Measurements from ENCODE around the gene RND2. TPM values are rescaled to one million over a fixed set of nuclear protein-coding genes. Genes with fewer than 3 reads are reported as not detected.

The RND2 gene
- total and polyA plus RNA-seq, 4 donors, result 1.9 to 2.8 (median 2.2) TPM

DNA sequence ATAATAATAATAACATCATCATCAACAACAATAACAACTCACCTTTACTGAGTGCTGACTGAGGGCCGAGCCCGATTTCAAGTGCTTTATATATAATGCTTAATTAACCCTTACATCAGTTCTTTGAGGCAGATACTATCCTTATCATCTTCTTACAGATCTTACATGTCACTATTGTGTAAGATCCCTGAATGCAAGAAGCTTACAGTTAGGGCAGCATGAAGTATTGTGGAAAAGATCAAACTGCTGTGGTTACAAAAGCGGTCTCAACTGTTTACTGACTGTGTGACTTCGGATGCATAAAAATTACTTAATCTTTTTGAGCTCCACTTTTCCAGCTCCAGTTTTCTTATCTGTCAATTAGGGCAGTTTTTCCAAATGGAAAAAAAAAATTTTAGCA lies 6.1 kb upstream of the RND2 start:
- TF ChIP-seq GABPA (IDR thresholded peaks at IDR 0.05 in 1 of 2, conservative IDR thresholded peaks at IDR 0.05 in 1 of 2) (no peak), JUND (IDR thresholded peaks at IDR 0.05) (no peak), SP1 (IDR thresholded peaks at IDR 0.05) (no peak), RXRA (IDR thresholded peaks at IDR 0.05) (no peak), NR2F2 (IDR thresholded peaks at IDR 0.05) (no peak), EGR1 (IDR thresholded peaks at IDR 0.05; ENCODE audit: low read depth in 2 of 2) (no peak), FOXA1 (IDR thresholded peaks at IDR 0.05) (no peak), FOXA2 (IDR thresholded peaks at IDR 0.05) (no peak), HNF4G (IDR thresholded peaks at IDR 0.05) (no peak), HNF4A (conservative IDR thresholded peaks at IDR 0.05) (no peak)
- TF ChIP-seq, protein P1, sequence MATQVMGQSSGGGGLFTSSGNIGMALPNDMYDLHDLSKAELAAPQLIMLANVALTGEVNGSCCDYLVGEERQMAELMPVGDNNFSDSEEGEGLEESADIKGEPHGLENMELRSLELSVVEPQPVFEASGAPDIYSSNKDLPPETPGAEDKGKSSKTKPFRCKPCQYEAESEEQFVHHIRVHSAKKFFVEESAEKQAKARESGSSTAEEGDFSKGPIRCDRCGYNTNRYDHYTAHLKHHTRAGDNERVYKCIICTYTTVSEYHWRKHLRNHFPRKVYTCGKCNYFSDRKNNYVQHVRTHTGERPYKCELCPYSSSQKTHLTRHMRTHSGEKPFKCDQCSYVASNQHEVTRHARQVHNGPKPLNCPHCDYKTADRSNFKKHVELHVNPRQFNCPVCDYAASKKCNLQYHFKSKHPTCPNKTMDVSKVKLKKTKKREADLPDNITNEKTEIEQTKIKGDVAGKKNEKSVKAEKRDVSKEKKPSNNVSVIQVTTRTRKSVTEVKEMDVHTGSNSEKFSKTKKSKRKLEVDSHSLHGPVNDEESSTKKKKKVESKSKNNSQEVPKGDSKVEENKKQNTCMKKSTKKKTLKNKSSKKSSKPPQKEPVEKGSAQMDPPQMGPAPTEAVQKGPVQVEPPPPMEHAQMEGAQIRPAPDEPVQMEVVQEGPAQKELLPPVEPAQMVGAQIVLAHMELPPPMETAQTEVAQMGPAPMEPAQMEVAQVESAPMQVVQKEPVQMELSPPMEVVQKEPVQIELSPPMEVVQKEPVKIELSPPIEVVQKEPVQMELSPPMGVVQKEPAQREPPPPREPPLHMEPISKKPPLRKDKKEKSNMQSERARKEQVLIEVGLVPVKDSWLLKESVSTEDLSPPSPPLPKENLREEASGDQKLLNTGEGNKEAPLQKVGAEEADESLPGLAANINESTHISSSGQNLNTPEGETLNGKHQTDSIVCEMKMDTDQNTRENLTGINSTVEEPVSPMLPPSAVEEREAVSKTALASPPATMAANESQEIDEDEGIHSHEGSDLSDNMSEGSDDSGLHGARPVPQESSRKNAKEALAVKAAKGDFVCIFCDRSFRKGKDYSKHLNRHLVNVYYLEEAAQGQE (IDR thresholded peaks at IDR 0.05), result no peak
- TF ChIP-seq, protein P2, sequence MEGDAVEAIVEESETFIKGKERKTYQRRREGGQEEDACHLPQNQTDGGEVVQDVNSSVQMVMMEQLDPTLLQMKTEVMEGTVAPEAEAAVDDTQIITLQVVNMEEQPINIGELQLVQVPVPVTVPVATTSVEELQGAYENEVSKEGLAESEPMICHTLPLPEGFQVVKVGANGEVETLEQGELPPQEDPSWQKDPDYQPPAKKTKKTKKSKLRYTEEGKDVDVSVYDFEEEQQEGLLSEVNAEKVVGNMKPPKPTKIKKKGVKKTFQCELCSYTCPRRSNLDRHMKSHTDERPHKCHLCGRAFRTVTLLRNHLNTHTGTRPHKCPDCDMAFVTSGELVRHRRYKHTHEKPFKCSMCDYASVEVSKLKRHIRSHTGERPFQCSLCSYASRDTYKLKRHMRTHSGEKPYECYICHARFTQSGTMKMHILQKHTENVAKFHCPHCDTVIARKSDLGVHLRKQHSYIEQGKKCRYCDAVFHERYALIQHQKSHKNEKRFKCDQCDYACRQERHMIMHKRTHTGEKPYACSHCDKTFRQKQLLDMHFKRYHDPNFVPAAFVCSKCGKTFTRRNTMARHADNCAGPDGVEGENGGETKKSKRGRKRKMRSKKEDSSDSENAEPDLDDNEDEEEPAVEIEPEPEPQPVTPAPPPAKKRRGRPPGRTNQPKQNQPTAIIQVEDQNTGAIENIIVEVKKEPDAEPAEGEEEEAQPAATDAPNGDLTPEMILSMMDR (IDR thresholded peaks at IDR 0.05; ENCODE audit: low read depth, low read length, missing input control), result no peak
- TF ChIP-seq, protein P3, sequence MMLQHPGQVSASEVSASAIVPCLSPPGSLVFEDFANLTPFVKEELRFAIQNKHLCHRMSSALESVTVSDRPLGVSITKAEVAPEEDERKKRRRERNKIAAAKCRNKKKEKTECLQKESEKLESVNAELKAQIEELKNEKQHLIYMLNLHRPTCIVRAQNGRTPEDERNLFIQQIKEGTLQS (IDR thresholded peaks at IDR 0.05), result no peak
- Histone ChIP-seq H3K27ac (ENCODE audit: low read depth in 1 of 2, low read length in 2 of 2) (no peak overlapping the region), H3K4me1 (ENCODE audit: control insufficient read depth in 4 of 4, insufficient read depth in 4 of 4, low read length in 3 of 4) (peaks cover 6 to 27% (median 16%) of the 10 kb centered on the region in 4 donors), H3K9ac (ENCODE audit: low read depth in 1 of 2, low read length in 2 of 2) (no peak overlapping the region), H3K9me3 (ENCODE audit: control insufficient read depth in 4 of 4, low read length in 3 of 4) (no peaks in the 10 kb centered on the region), H3K27me3 (ENCODE audit: control insufficient read depth in 4 of 4, insufficient read depth in 4 of 4, low read length in 3 of 4) (no peaks in the 10 kb centered on the region), H3K4me3 (ENCODE audit: low read depth in 1 of 3, low read length in 3 of 3) (no peak overlapping the region), H3K36me3 (ENCODE audit: control insufficient read depth in 4 of 4, insufficient read depth in 3 of 4, low read depth in 1 of 4, low read length in 3 of 4) (peaks cover 0 to 14% (median 3%) of the 10 kb centered on the region in 4 donors)
- DNase-seq (ENCODE audit: low spot score), result no peak
- 69% methylated on average over 4 of the region's 4 CpGs for WGBS

DNA sequence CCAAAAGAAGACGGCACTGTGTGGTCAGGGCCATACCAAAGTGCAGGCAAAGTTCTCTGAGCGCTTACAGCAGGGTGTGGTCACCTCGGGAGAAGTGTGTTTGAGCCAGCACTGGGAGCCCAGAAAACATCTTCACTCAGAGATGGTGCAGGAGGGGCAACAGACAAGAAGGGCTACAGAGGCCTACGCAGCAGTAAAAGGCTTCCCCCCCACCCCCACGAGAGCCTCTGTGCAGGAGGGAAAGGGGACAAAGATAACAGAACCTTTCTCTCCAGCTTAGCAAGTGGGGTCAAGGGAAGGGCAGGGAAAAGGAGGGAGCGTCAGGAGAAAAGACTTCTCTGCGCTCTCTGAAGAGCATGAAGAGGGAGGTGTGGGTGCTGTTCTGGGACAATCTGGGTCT lies 5.6 kb upstream of the RND2 start:
- H3K36me3 ChIP-seq (ENCODE audit: control insufficient read depth in 4 of 4, insufficient read depth in 3 of 4, low read depth in 1 of 4, low read length in 3 of 4), result peaks cover 0 to 9% (median 2%) of the 10 kb centered on the region in 4 donors
- peak overlapping the region in 1 of 2 donors; percentile 37 for H3K27ac ChIP-seq (ENCODE audit: low read depth in 1 of 2, low read length in 2 of 2)
- H3K9me3 ChIP-seq (ENCODE audit: control insufficient read depth in 4 of 4, low read length in 3 of 4), result no peaks in the 10 kb centered on the region
- TF ChIP-seq RXRA (IDR thresholded peaks at IDR 0.05) (no peak), HNF4G (IDR thresholded peaks at IDR 0.05) (no peak), FOXA1 (IDR thresholded peaks at IDR 0.05) (no peak), NR2F2 (IDR thresholded peaks at IDR 0.05) (no peak), RAD21 (IDR thresholded peaks at IDR 0.05) (no peak), YY1 (IDR thresholded peaks at IDR 0.05) (no peak), TAF1 (conservative IDR thresholded peaks at IDR 0.05) (no peak), JUND (IDR thresholded peaks at IDR 0.05) (no peak), FOXA2 (IDR thresholded peaks at IDR 0.05) (no peak)
- H3K4me3 ChIP-seq (ENCODE audit: low read depth in 1 of 3, low read length in 3 of 3), result no peak overlapping the region
- H3K4me1 ChIP-seq (ENCODE audit: control insufficient read depth in 4 of 4, insufficient read depth in 4 of 4, low read length in 3 of 4), result peaks cover 6 to 31% (median 18%) of the 10 kb centered on the region in 4 donors
- no peak for DNase-seq (ENCODE audit: low spot score)
- H3K27me3 ChIP-seq (ENCODE audit: control insufficient read depth in 4 of 4, insufficient read depth in 4 of 4, low read length in 3 of 4), result no peaks in the 10 kb centered on the region
- 67% methylated on average over 7 of the region's 7 CpGs for WGBS
- no peak overlapping the region for H3K9ac ChIP-seq (ENCODE audit: low read depth in 1 of 2, low read length in 2 of 2)
